Loucy (cell line): ENCODE data around the gene ZSWIM8.
A peak's percentile ranks its signal among the peaks of the same experiment; 100 is the strongest.

Experiments used
- H2AFZ ChIP-seq: fragments of 200-600 bp; sonication (generic); 2 replicates; pipeline ENCODE4 v1.6.0; 2016; ENCODE audit warnings: antibody characterized with exemption, mild to moderate bottlenecking, low read length, moderate library complexity
- H3F3A ChIP-seq: fragments of 200-600 bp; 2 replicates; pipeline ENCODE4 v1.6.0; 2016; ENCODE audit warnings: antibody characterized with exemption, low read depth, mild to moderate bottlenecking
- H3K27me3 ChIP-seq: fragments of 200-600 bp; sonication (generic); 2 replicates; pipeline ENCODE4 v1.6.1; 2014; ENCODE audit warnings: low read length, mild to moderate bottlenecking; ENCODE audit not compliant: insufficient read depth, poor library complexity, severe bottlenecking
- H3K36me3 ChIP-seq: fragments of 200-600 bp; sonication (generic); 2 replicates; pipeline ENCODE4 v1.6.1; 2016; ENCODE audit warnings: low read length; ENCODE audit not compliant: insufficient read depth
- H3K4me1 ChIP-seq: fragments of 200-600 bp; sonication (generic); 2 replicates; pipeline ENCODE4 v1.5.1; 2014; ENCODE audit warnings: low read length, mild to moderate bottlenecking; ENCODE audit not compliant: insufficient read depth, poor library complexity, severe bottlenecking
- H3K4me2 ChIP-seq: fragments of 200-600 bp; sonication (generic); 2 replicates; pipeline ENCODE4 v1.6.0; 2014; ENCODE audit warnings: antibody characterized with exemption, low read length, low read depth, mild to moderate bottlenecking; ENCODE audit not compliant: poor library complexity, severe bottlenecking
- H3K4me3 ChIP-seq: fragments of 200-600 bp; sonication (generic); 2 replicates; pipeline ENCODE4 v1.5.1; 2014; ENCODE audit warnings: low read length, mild to moderate bottlenecking, mixed read lengths; ENCODE audit not compliant: poor library complexity, severe bottlenecking
- H3K79me2 ChIP-seq: fragments of 200-600 bp; sonication (generic); 2 replicates; pipeline ENCODE4 v1.6.1; 2014; ENCODE audit warnings: low read length; ENCODE audit not compliant: insufficient read depth
- H3K9ac ChIP-seq: fragments of 200-600 bp; sonication (generic); 2 replicates; pipeline ENCODE4 v1.6.0; 2014; ENCODE audit warnings: mild to moderate bottlenecking, low read depth, low read length, moderate library complexity; ENCODE audit not compliant: poor library complexity, severe bottlenecking
- H3K9me2 ChIP-seq: fragments of 200-600 bp; sonication (generic); replicated peaks from 2 replicates; pipeline ENCODE4 v1.6.1; 2016; ENCODE audit warnings: low read depth, low read length, mixed read lengths
- H3K9me3 ChIP-seq: fragments of 200-600 bp; sonication (generic); 2 replicates; pipeline ENCODE4 v1.6.1; 2014; ENCODE audit warnings: mild to moderate bottlenecking, antibody characterized with exemption, low read length, low read depth; ENCODE audit not compliant: insufficient read depth
- H4K20me1 ChIP-seq: fragments of 200-600 bp; sonication (generic); 2 replicates; pipeline ENCODE4 v1.6.0; 2014; ENCODE audit warnings: antibody characterized with exemption, low read length, mild to moderate bottlenecking; ENCODE audit not compliant: insufficient read depth, poor library complexity, severe bottlenecking
- EZH2phosphoT487 ChIP-seq: fragments of 200-600 bp; IDR thresholded peaks from 2 replicates; pipeline ENCODE4 v1.6.1; 2018; ENCODE audit warnings: antibody characterized with exemption, mild to moderate bottlenecking, moderate library complexity, borderline replicate concordance
- TF ChIP-seq, protein P1 (sequence below): fragments of 200-600 bp; sonication (generic); conservative IDR thresholded peaks from 2 replicates; pipeline ENCODE4 v1.5.1; 2014; ENCODE audit warnings: mild to moderate bottlenecking, antibody characterized with exemption, low read length

ZSWIM8 gene

DNA sequence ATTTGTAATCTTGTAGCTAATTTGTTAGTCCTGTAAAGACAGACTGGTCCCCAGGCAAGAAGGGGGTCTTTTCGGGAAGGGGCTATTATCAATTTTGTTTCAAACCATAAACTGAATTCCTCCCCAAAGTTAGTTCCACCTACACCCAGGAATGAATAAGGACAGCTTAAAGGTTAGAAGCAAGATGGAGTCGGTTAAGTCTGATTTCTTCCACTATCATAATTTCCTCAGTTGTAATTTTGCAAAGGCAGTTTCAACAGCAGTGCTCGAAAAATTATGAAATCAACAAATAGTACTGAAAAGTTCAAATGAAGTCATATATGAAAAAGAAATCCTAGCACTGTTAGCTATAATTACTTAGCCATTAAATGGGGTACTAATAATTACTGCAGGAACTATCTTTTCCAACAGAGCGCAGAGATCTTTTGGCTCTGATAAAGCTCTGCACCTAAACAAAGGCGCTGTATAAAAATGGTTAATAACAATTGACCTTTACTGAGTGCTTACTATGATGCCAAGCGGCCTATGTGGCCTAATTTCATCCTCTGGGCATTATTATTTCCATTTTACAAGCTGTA, 42.0 kb upstream of the ZSWIM8 start:
- peak overlapping the region; percentile 78 for H2AFZ ChIP-seq
- H3K4me1 ChIP-seq, result peaks cover 32% of the 10 kb centered on the region
- H3K9me2 ChIP-seq, result no peaks in the 10 kb centered on the region
- H3K4me2 ChIP-seq, result peak overlapping the region; percentile 91
- no peaks in the 10 kb centered on the region for H3K36me3 ChIP-seq
- peaks cover 12% of the 10 kb centered on the region for H4K20me1 ChIP-seq
- peaks cover 56% of the 10 kb centered on the region for H3K79me2 ChIP-seq
- peak overlapping the region; percentile 87 for H3K4me3 ChIP-seq
- no peaks in the 10 kb centered on the region for H3K9me3 ChIP-seq
- no peaks in the 10 kb centered on the region for H3F3A ChIP-seq
- no peak for TF ChIP-seq EZH2phosphoT487
- TF ChIP-seq, protein P1, sequence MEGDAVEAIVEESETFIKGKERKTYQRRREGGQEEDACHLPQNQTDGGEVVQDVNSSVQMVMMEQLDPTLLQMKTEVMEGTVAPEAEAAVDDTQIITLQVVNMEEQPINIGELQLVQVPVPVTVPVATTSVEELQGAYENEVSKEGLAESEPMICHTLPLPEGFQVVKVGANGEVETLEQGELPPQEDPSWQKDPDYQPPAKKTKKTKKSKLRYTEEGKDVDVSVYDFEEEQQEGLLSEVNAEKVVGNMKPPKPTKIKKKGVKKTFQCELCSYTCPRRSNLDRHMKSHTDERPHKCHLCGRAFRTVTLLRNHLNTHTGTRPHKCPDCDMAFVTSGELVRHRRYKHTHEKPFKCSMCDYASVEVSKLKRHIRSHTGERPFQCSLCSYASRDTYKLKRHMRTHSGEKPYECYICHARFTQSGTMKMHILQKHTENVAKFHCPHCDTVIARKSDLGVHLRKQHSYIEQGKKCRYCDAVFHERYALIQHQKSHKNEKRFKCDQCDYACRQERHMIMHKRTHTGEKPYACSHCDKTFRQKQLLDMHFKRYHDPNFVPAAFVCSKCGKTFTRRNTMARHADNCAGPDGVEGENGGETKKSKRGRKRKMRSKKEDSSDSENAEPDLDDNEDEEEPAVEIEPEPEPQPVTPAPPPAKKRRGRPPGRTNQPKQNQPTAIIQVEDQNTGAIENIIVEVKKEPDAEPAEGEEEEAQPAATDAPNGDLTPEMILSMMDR, result no peak
- peak overlapping the region; percentile 94 for H3K9ac ChIP-seq
- H3K27me3 ChIP-seq, result no peaks in the 10 kb centered on the region

DNA sequence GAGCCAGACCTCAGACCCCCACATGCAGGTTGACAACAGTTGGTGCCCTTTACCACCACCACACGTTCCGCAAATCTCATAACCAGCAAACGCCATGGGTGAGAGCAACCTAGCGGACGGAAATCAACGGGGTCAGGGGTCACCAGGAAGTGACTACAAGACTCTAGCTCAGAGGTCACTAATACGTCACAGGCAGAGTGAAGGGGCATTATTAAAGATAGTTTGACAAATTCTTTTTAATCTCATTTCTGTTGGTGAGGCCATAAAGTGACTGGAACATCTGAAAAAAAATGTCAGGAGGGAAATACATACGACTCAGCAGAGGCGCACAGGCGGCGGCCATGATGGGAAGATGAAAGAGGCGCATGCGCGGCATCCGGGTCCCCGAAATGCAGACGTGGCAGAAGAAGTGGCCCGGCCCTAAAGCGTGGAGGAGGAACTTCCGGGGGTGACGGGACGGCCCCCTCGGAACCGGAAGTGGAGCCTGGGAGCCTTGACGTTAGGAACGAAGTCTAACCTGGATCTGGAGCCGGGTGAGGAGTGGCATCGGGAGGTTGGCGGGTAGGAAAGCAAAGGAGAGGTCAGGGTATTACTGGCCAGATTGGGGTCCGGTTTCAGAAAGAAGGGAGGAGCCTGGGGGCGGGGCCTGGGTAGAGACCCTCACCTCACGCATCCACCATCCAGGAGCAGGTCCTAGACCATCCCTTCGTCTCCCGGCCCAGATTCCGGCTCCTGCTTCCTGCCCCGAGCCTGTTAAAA, 41.3 kb upstream of the ZSWIM8 start, which contains the start of gene SEC24C:
Gene SEC24C (plus strand): TSS at position 468 of the 759 bp plus-strand sequence. CDS start 2,461 bp downstream, outside the sequence.
- H3K4me1 ChIP-seq, result peaks cover 36% of the 10 kb centered on the region
- H4K20me1 ChIP-seq, result peaks cover 15% of the 10 kb centered on the region
- no peak for TF ChIP-seq EZH2phosphoT487
- H3K4me2 ChIP-seq, result peak within 1 kb of the TSS; percentile 96
- peak within 1 kb of the TSS; percentile 78 for H2AFZ ChIP-seq
- H3K27me3 ChIP-seq, result no peaks in the 10 kb centered on the region
- peak within 1 kb of the TSS; percentile 94 for H3K9ac ChIP-seq
- H3K4me3 ChIP-seq, result peak within 1 kb of the TSS; percentile 87
- H3F3A ChIP-seq, result no peaks in the 10 kb centered on the region
- no peaks in the 10 kb centered on the region for H3K9me2 ChIP-seq
- peaks cover 62% of the 10 kb centered on the region for H3K79me2 ChIP-seq
- H3K36me3 ChIP-seq, result peaks cover 4% of the 10 kb centered on the region; the same call in 1 of the 2 replicates
- H3K9me3 ChIP-seq, result no peaks in the 10 kb centered on the region

DNA sequence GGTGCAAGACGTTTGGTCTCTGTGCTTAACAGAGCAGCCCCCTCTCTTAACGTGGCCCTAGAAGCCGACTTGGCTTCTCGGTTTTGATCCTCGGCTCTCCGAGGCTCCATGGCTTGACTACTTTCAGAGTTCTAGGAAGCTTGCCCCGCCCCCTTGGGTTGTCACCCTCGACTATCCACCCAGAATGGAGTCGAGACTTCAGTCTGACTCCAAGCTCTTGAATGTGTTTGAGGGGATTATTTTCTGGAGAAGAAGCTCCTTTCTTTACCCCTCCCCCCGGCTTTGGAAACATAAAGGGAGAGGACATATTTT, 40.8 kb upstream of the ZSWIM8 start:
- Histone ChIP-seq H3K4me3 (peak overlapping the region; percentile 87), H3K9me3 (no peaks in the 10 kb centered on the region), H3K36me3 (peaks cover 4% of the 10 kb centered on the region; the same call in 1 of the 2 replicates), H3K9ac (peak overlapping the region; percentile 94), H3K9me2 (no peaks in the 10 kb centered on the region), H3K27me3 (no peaks in the 10 kb centered on the region), H2AFZ (peak overlapping the region; percentile 78), H4K20me1 (peaks cover 17% of the 10 kb centered on the region), H3K79me2 (peaks cover 68% of the 10 kb centered on the region), H3K4me1 (peaks cover 39% of the 10 kb centered on the region), H3K4me2 (peak overlapping the region; percentile 96), H3F3A (no peaks in the 10 kb centered on the region)
- TF ChIP-seq EZH2phosphoT487, result no peak
- TF ChIP-seq, protein P1, result no peak
